NCI-H524 (cell line): ENCODE data around the gene VPS8.
"Not testable (repeated sequence)": the region's sequence is repeated elsewhere in the genome, so short reads cannot be mapped to it uniquely, and the experiment has no call there.

Experiments used
- DNase-seq, 2 experiments: peaks; one replicate each; lab custom pipeline; 2025; lab: John Stamatoyannopoulos, UW

VPS8 gene

GRCh38 chr3:184864000-184864399 lies 52.0 kb downstream of the VPS8 start:
- no peak for DNase-seq

DNA sequence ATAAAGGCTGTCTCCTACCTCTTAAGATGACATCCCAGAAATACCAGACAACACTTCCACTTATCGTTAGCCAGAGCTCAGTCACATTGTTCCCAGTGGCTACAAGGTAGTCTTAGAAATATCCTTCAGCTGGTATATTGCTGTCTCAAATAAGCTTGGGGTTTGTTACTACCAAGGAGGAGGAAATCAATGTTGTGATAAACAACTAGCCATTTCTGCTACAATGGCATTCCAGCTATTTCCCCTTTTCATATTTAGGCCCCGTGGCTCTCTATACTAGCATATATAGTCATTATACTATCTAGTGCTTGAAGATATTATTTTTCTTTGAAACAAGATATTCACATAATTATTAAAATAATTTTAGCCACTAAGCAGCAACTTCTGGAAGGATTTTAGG lies 56.5 kb downstream of the VPS8 start:
- DNase-seq = no peak

DNA sequence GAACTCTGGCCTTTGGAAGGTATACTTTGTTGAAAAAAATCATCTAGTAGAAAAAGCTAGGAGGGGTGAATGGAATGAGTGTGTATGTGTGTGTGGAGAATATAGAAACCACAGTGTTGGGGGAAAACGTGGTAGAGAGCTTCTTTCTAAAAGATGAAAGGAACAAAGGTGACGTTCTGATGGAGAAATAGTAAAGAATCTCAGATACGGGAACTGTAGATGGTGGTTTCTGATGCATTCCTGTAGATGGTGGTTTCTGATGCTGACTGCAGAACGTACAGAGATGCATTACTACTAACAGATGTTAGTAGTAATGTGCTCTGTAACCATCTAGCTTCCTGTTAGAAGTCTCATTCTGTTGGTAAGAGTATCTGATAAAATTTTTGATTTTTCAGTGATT lies 60.2 kb downstream of the VPS8 start:
- no peak for DNase-seq

- DNase-seq = no peak
Measured at GRCh38 chr3:184873141-184873540, 61.2 kb downstream of the VPS8 start.

DNA sequence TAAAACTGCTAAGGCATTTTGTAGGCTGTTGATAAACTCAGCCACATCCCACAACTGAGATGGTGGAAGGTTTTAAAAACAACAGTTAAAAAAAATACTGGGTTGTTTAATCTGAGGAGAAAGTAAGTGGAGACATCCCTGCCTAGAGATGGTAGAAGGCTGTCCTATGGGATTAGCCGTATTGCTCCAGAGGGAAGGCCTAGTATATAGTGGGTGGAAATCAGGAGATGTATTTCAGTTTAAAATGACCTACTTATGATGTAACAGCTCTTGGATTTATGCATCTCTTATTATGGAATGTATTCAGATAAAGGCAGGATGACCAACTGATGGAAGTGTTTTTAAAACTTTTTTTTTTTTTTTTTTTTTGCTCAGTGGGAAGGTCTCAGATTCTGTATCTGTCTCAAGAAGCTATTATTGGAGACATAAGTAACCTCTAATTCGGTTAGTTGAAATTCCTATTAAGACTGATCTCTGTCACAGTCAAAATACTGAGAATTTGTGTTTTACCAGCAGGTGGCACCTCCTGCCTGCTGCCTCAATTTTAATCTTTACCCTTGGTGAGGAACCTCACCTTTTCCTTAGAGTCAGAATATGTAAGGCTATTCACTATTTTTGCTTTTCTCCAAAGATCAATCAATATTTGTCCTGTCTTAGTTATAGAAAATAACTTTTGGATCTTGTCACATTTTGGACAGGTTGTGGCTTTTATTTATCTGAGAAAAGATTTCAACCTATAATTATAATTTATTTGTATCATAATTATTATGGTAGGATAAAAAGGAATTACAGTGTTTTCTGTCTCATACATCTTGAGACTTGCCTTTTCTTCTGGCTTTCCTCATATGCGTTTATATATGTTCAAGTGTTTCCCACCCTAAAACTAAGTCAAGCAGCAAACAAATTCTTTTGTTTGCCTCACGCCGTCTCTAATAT lies 63.0 kb downstream of the VPS8 start:
- peak in 1 of 2 experiments; percentile 64 for DNase-seq

DNA sequence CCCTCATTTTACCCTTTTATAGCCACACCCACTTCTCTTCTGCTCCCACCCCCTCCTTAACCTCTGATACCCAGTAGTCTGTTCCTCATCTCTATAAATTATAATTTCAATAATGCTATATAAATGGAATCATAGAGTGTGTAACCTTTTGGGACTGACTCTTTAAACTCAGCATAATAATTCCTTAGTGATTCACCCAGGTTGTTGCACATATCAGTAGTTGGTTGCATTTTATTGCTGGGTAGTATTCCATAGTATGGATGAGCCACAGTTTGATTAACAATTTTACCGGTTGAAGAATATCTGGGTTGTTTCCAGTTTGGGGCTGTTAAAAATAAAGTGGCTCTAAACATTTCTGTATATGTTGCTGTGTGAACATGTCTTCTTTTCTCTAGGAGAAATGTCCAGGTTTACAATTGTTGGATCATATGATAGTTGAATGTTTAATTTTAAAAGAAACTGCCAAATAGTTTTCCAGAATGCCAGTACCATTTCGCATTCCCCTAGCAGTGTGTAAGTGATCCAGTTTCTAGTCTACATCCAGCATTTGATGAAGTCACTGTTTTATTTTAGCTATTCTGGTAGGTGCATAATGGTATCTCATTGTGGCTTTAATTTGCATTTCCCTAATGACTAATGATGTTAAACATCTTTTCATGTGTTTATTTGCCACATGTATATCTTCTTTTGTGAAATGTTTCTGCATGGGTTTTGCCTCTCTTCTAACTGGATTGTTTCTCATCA lies 68.5 kb downstream of the VPS8 start:
- no peak for DNase-seq

GRCh38 chr3:184884359-184885017 lies 72.5 kb downstream of the VPS8 start:
- no peak for DNase-seq

DNA sequence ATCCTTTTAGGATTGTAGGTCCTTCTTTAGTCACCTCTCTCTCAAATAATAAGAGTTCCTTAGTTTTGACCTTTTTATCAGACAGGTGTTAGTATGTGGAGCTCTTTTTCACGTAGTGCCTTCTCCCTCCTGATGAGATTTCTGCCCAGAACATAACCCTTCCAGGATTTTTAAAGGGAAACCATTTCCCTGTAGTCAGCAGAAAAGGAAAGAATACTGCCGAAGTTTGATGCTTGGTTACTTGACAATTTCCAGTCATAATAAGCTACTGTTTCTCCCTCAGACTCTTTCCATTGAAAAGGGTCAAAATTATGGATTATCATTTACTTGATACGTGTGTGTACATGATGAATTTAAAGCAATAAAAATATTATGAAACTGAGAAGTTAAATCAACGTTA lies 73.1 kb downstream of the VPS8 start:
- DNase-seq = no peak

DNA sequence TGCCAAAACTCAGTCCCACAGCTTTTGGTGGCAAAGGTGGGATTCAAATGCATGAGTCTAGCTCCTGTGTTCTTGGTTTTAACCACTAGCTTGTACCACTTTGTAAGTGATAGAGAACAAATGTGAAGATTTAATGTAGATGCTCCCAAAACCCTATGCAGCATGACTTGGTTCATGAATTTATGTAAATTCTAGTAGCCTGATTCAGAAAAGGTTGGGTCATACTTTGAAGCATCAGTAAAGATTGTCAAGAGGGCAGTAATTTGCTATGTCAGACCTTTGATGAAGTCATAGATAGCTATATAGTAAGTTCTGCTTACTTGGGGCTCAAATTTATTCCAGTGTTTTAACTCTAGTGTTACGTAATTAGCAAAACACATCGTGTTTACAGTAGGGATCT lies 75.6 kb downstream of the VPS8 start:
- DNase-seq = no peak

DNA sequence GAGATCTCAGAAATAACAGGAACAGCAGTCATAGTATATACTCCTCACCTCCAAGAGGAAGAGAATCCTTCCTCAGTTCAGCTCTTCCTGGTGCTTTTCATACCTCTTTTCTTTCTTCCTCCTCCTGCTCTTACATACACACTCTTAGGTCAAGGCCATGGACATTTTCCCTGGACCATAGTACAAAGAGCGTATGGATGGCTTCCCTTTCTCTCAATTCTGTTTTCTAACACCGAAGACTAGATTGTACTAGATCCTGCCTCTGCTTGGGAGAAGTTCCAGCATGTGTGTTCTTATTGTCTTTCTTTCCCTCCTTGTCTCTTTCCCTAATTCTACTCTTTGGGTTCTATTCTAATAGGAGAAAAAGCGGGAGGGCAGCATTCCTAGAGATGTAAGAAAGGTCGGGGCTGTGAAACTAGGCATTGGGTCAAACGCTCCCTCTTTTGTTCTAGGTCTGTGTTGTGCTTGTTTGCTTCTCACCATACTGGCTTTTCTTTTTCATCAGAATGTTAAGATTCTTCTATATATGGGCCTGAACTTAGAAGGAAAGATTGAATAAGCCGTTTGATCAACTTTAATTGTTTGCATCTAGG lies 77.4 kb downstream of the VPS8 start:
- DNase-seq = no peak

DNA sequence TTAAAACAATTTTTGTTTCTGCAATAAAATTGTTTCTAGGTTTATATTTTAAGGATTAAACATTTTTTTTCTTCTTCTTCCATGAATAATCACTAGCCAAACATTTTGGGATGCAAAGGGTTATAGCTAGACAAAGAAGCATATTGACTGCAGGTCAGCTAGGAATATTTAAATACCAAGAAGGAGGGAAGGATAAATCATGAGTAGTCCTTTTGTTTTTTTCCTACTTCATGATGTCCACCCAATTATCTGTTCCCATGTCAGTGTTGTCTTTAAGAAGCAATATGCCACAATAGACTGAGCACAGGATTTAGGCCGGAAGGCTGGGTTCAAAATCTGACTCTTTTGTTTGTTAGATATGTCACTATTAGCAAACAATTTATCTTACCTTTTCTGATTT lies 82.1 kb downstream of the VPS8 start:
- no peak for DNase-seq

GRCh38 chr3:184895350-184895749 lies 83.4 kb downstream of the VPS8 start:
- DNase-seq = no peak

DNA sequence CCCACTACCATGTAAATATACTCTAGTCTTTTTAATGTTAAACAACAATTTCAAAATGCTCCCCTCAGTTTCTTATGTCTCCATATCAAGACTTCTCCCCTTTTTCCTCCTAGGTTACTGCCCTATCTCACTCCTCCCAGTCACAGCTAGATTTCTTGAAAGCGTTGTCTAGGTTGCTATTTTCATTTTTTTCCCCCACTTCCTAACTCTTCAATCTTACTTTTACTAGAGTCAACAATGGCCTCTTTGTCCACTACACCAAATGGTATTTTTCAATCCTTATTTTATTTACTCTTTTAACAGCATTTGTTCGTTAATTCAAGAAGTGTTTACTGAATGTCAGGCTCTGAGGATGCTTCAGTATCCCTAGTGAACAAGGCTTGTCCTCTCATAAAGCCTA lies 84.4 kb downstream of the VPS8 start:
- no peak for DNase-seq

DNA sequence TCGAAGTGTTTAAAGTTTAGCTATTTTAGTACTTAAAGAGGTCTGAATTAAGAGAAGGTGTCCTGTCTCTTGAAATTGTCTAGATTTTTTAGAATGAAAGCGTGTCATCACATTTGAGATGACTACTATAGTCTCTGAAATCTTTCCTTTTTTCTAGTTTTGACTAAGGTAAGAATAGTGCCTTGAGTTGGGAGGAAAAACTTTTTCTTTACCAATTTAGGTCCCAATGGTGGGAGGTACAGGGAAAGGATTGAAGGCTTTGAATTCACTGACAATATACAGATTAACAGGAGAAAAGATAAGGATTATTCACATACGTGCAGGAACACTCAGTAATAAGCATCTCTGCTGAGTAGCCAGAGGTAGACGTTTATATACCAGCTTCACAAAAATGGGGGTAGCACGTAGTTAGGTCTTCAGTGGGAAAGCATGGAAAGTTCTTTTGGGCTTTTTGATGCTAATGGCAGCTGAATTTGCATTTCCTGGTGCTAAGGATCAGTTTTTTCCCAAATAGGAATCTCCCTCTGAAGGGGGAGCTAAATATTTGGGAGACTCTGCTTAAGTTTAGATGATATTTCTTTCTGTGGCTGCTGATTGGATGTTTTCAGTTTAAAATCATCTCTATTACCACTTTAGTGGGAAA lies 88.1 kb downstream of the VPS8 start:
- no peak for DNase-seq

GRCh38 chr3:184907031-184907430 lies 95.1 kb downstream of the VPS8 start:
- not testable (repeated sequence) for DNase-seq

- DNase-seq = no peak
Measured at GRCh38 chr3:184907681-184908649, 96.0 kb downstream of the VPS8 start.

DNA sequence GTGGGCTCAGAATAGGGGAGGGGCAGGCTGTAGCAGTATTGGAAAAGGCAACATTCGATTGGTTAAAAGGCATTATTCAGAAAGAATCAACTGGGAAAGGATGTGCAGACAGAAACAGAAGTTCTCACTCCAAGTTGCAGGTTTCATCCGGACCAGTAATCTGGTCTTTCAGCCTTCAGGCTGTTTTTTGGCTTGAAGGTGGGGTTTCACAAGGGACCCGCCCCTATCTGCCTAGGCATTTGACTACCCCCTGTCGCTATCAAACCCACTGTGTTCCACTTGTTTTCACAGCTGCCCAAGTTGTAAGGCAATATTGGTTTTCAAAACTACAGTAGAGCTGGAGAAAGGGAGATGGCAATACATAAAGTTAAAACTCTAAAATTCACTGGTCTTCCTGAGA lies 96.9 kb downstream of the VPS8 start:
- no peak for DNase-seq

DNA sequence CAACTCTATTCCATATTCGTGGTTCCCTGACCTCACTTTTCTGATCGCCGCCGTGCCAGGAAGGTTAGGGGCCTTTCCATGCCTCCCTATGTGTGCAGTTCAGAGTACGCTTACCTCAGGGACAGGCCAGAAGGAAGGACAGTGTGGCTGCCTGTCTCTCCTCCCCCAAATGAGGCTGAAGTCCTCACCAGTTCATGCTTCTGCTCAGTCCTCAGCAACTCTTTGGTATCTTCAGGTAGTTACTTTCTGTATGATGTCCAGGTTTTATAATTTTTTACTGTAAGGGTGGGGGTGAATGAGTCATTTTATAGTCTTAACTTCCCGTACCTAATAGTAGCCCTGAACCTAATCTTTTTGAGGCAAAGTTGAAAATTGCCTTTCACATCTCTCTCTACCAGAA lies 98.7 kb downstream of the VPS8 start:
- no peak for DNase-seq

DNA sequence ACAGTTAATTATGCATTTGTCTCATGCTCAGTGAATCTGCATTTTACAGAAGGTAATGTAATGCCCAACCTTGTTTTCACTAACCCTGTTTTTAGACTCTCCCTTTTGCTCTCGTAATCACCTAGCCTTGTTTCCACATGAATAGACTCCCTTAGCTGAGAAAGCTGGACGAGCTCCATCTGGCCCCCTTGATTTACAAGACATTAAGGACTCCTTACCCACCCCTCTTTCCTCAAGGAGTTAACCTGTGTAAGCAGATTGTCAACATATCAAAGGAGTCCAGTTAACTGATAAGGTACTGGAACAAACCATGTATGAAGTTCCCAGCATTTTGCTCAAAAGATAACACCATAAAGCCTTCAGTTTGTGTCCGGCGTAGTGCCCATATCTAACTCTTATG lies 99.6 kb downstream of the VPS8 start:
- peak; percentile 27 to 70 for DNase-seq

GRCh38 chr3:184912163-184912562 lies 100.2 kb downstream of the VPS8 start:
- no peak for DNase-seq

DNA sequence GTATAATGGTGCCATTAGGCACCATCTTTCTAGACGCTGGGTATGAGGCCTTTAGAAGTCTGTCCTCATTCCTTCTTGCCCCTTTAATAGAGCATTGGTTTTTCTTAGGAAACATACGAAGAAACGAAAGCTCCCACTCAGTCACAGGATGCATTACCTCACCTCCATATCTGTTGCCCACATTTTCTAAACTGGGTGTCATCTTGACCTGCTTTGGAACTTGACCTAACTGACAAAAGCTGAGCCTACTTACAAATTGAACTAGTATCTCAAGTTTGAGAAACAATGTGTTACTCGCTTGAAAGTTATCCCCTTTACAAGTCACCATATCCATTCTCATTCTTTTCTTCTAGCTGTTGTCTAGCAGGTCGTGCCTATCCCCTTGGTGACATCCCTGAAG lies 102.7 kb downstream of the VPS8 start:
- DNase-seq = no peak
